Suprapubic skin (tissue), 4 donors: ENCODE measurements around the gene FCRL4. TPM values are rescaled to one million over a fixed set of nuclear protein-coding genes. Genes with fewer than 3 reads are reported as not detected.

ENCODE experiments used
- DNase-seq, 2 donors: peaks; one replicate each; pipeline ENCODE4 v3.0.0-alpha.2; 2019; ENCODE audit warnings: low spot score in 2 of 2
- H3K27ac ChIP-seq: fragments of 200-600 bp; sonication (generic); one replicate; pipeline ENCODE4 v1.5.1; 2019
- H3K27me3 ChIP-seq: fragments of 200-600 bp; sonication (generic); one replicate; pipeline ENCODE4 v1.5.1; 2019
- H3K36me3 ChIP-seq: fragments of 200-600 bp; sonication (generic); one replicate; pipeline ENCODE4 v1.5.1; 2019
- H3K4me1 ChIP-seq: fragments of 200-600 bp; sonication (generic); one replicate; pipeline ENCODE4 v1.5.1; 2019
- H3K4me3 ChIP-seq: fragments of 200-600 bp; sonication (generic); one replicate; pipeline ENCODE4 v1.5.1; 2019; ENCODE audit warnings: mild to moderate bottlenecking
- H3K9me3 ChIP-seq: fragments of 200-600 bp; sonication (generic); one replicate; pipeline ENCODE4 v1.5.1; 2019
- CTCF ChIP-seq, 2 donors: fragments of 200-600 bp in 1 of 2; fragments of 450-650 bp in 1 of 2; sonication (generic) in 1 of 2; IDR thresholded peaks; one replicate each; pipeline ENCODE4 v1.5.1; 2016 to 2019; ENCODE audit warnings: antibody characterized with exemption in 2 of 2, mild to moderate bottlenecking in 1 of 2, moderate library complexity in 1 of 2
- EP300 ChIP-seq: sonication (generic); formaldehyde crosslinking; IDR thresholded peaks from one replicate; pipeline ENCODE4 v1.6.1; 2017; ENCODE audit warnings: antibody characterized with exemption
- POLR2A ChIP-seq, 2 donors: fragments of 450-650 bp; IDR thresholded peaks; one replicate each; pipeline ENCODE4 v1.6.1; 2017; ENCODE audit warnings: antibody characterized with exemption in 2 of 2, mild to moderate bottlenecking in 2 of 2, moderate library complexity in 2 of 2
- POLR2AphosphoS5 ChIP-seq, 3 donors: sonication (generic); formaldehyde crosslinking; IDR thresholded peaks; one replicate each; pipeline ENCODE4 v1.6.1; 2017; ENCODE audit warnings: antibody characterized with exemption in 3 of 3
- WGBS: methylation state at CpG from one replicate; pipeline ENCODE4 v1.1.5; 2018; 5-methylcytosine and 5-hydroxymethylcytosine counted together
- total RNA-seq, 4 donors: library from RNA; depleted of rRNA; stranded (reverse); fragments of >200 nt; gene quantifications; one replicate each; pipeline ENCODE4 v1.1.0, GENCODE V29; 2016

The FCRL4 gene
- total RNA-seq, 4 donors from 2014 or later: not detected

- DNase-seq: no peak
- peaks cover 4% of the 10 kb centered on the region for H3K27me3 ChIP-seq
- no peak overlapping the region for H3K4me3 ChIP-seq
- no peak overlapping the region for H3K27ac ChIP-seq
- H3K4me1 ChIP-seq: no peaks in the 10 kb centered on the region
- WGBS: 16% methylated on average over 2 of the region's 2 CpGs
- TF ChIP-seq EP300 (no peak), CTCF (IDR thresholded peaks at IDR 0.05) (no peak), POLR2AphosphoS5 (IDR thresholded peaks at IDR 0.05) (no peak), POLR2A (IDR thresholded peaks at IDR 0.05) (no peak)
- H3K9me3 ChIP-seq: no peaks in the 10 kb centered on the region
- no peaks in the 10 kb centered on the region for H3K36me3 ChIP-seq
Measured at GRCh38 chr1:157540160-157540748, 57.6 kb downstream of the FCRL4 start.

GRCh38 chr1:157539568-157539967 lies 58.3 kb downstream of the FCRL4 start:
- no peak for DNase-seq
- Histone ChIP-seq H3K27ac (no peak overlapping the region), H3K4me1 (no peaks in the 10 kb centered on the region), H3K27me3 (peaks cover 4% of the 10 kb centered on the region), H3K36me3 (no peaks in the 10 kb centered on the region), H3K4me3 (no peak overlapping the region), H3K9me3 (no peaks in the 10 kb centered on the region)
- TF ChIP-seq CTCF (IDR thresholded peaks at IDR 0.05): no peak
- no peak for TF ChIP-seq POLR2AphosphoS5 (IDR thresholded peaks at IDR 0.05)
- TF ChIP-seq EP300: no peak
- TF ChIP-seq POLR2A (IDR thresholded peaks at IDR 0.05): no peak

GRCh38 chr1:157532569-157532968 lies 65.3 kb downstream of the FCRL4 start:
- Histone ChIP-seq H3K4me3 (no peak overlapping the region), H3K4me1 (no peaks in the 10 kb centered on the region), H3K27me3 (no peaks in the 10 kb centered on the region), H3K27ac (no peak overlapping the region), H3K36me3 (no peaks in the 10 kb centered on the region), H3K9me3 (no peaks in the 10 kb centered on the region)
- no peak for DNase-seq
- TF ChIP-seq EP300: no peak
- TF ChIP-seq CTCF (IDR thresholded peaks at IDR 0.05): no peak
- TF ChIP-seq POLR2AphosphoS5 (IDR thresholded peaks at IDR 0.05): no peak
- TF ChIP-seq POLR2A (IDR thresholded peaks at IDR 0.05): no peak
- 81% methylated on average over 3 of the region's 3 CpGs for WGBS

GRCh38 chr1:157523774-157524493 lies 74.0 kb downstream of the FCRL4 start:
- no peaks in the 10 kb centered on the region for H3K4me1 ChIP-seq
- H3K27me3 ChIP-seq: peaks cover 5% of the 10 kb centered on the region
- DNase-seq: no peak
- no peaks in the 10 kb centered on the region for H3K9me3 ChIP-seq
- 55% methylated on average over 4 of the region's 5 CpGs for WGBS
- TF ChIP-seq CTCF (IDR thresholded peaks at IDR 0.05): no peak
- no peak overlapping the region for H3K27ac ChIP-seq
- no peaks in the 10 kb centered on the region for H3K36me3 ChIP-seq
- H3K4me3 ChIP-seq: no peak overlapping the region

Other genes starting within 250 kb of the FCRL4 start
- gene FCRL5, start 45.6 kb downstream of the FCRL4 start, total RNA-seq: not detected
- not detected for gene FCRL3, start 102.7 kb upstream of the FCRL4 start, total RNA-seq
- not detected for gene FCRL2, start 179.0 kb upstream of the FCRL4 start, total RNA-seq
- not detected for gene FCRL1, start 222.0 kb upstream of the FCRL4 start, total RNA-seq
- gene CD5L, start 243.7 kb upstream of the FCRL4 start, total RNA-seq: not detected